OCI-LY1 (cell line): ENCODE results near the gene WDR26.
"Not testable (repeated sequence)": the region's sequence is repeated elsewhere in the genome, so short reads cannot be mapped to it uniquely, and the experiment has no call there.

Source experiments
- EZH2 ChIP-seq: fragments of 200-600 bp; sonication (generic), shearing (Covaris generic); IDR thresholded peaks from 2 replicates; pipeline ENCODE4 v1.8.0; 2017; ENCODE audit warnings: borderline replicate concordance, mixed run types, mild to moderate bottlenecking, antibody characterized with exemption, low read length, moderate library complexity, mixed read lengths
- TF ChIP-seq, protein P1 (sequence below): fragments of 200-600 bp; sonication (generic), shearing (Covaris generic); IDR thresholded peaks from 2 replicates; pipeline ENCODE4 v1.5.1; 2017; ENCODE audit warnings: mild to moderate bottlenecking, antibody characterized with exemption, low read length, moderate library complexity, mixed read lengths

GRCh38 chr1:224428713-224429112 is 5.9 kb downstream of the WDR26 start:
- TF ChIP-seq, protein P1, sequence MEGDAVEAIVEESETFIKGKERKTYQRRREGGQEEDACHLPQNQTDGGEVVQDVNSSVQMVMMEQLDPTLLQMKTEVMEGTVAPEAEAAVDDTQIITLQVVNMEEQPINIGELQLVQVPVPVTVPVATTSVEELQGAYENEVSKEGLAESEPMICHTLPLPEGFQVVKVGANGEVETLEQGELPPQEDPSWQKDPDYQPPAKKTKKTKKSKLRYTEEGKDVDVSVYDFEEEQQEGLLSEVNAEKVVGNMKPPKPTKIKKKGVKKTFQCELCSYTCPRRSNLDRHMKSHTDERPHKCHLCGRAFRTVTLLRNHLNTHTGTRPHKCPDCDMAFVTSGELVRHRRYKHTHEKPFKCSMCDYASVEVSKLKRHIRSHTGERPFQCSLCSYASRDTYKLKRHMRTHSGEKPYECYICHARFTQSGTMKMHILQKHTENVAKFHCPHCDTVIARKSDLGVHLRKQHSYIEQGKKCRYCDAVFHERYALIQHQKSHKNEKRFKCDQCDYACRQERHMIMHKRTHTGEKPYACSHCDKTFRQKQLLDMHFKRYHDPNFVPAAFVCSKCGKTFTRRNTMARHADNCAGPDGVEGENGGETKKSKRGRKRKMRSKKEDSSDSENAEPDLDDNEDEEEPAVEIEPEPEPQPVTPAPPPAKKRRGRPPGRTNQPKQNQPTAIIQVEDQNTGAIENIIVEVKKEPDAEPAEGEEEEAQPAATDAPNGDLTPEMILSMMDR, result not testable (repeated sequence)
- TF ChIP-seq EZH2, result not testable (repeated sequence)
